Retina (tissue), 1 donor: ENCODE measurements around the gene IGSF11.
"Not testable (repeated sequence)": the region's sequence is repeated elsewhere in the genome, so short reads cannot be mapped to it uniquely, and the experiment has no call there.

Experiments used
- DNase-seq: peaks from one replicate; pipeline ENCODE4 v3.0.0-alpha.2; 2016

Gene IGSF11

GRCh38 chr3:118988198-118989130 is 46.2 kb downstream of the IGSF11 start:
- DNase-seq = no peak

GRCh38 chr3:118987477-118987876 is 47.2 kb downstream of the IGSF11 start:
- DNase-seq = no peak

GRCh38 chr3:118986734-118987133 is 47.9 kb downstream of the IGSF11 start:
- DNase-seq = no peak

GRCh38 chr3:118984699-118985098 is 49.9 kb downstream of the IGSF11 start:
- no peak for DNase-seq

GRCh38 chr3:118981494-118982134 is 53.0 kb downstream of the IGSF11 start:
- DNase-seq = no peak

- DNase-seq = no peak
Observed at GRCh38 chr3:118980832-118981231, 53.8 kb downstream of the IGSF11 start.

GRCh38 chr3:118978393-118978758 is 56.3 kb downstream of the IGSF11 start:
- DNase-seq = no peak

GRCh38 chr3:118977671-118978392 is 56.8 kb downstream of the IGSF11 start:
- no peak for DNase-seq

- DNase-seq = no peak
Observed at GRCh38 chr3:118977118-118977517, 57.5 kb downstream of the IGSF11 start.

- not testable (repeated sequence) for DNase-seq
Observed at GRCh38 chr3:118975476-118975875, 59.2 kb downstream of the IGSF11 start.

- DNase-seq = no peak
Observed at GRCh38 chr3:118974356-118975097, 60.1 kb downstream of the IGSF11 start.

GRCh38 chr3:118973050-118973449 is 61.6 kb downstream of the IGSF11 start:
- no peak for DNase-seq

- no peak for DNase-seq
Observed at GRCh38 chr3:118970819-118971218, 63.8 kb downstream of the IGSF11 start.

GRCh38 chr3:118968640-118969039 is 66.0 kb downstream of the IGSF11 start:
- no peak for DNase-seq

- DNase-seq = no peak
Observed at GRCh38 chr3:118968111-118968510, 66.5 kb downstream of the IGSF11 start.

GRCh38 chr3:118966700-118967099 is 67.9 kb downstream of the IGSF11 start:
- no peak for DNase-seq

- DNase-seq = no peak
Observed at GRCh38 chr3:118963711-118964110, 70.9 kb downstream of the IGSF11 start.

- peak; percentile 22 for DNase-seq
Observed at GRCh38 chr3:118960876-118961450, 73.7 kb downstream of the IGSF11 start.

GRCh38 chr3:118955914-118956556 is 78.6 kb downstream of the IGSF11 start:
- DNase-seq = no peak

- no peak for DNase-seq
Observed at GRCh38 chr3:118951089-118951488, 83.6 kb downstream of the IGSF11 start.

GRCh38 chr3:118949113-118949760 is 85.4 kb downstream of the IGSF11 start:
- no peak for DNase-seq
